Astrocyte (in vitro differentiated cells and primary cell): ENCODE data around the gene TMEM231. TPM values are rescaled to one million over a fixed set of nuclear protein-coding genes. Genes with fewer than 3 reads are reported as not detected.

Experiments used
- DNase-seq: peaks from one replicate; pipeline ENCODE4 v3.0.0-alpha.2; 2010; ENCODE audit warnings: low read depth
- FAIRE-seq: peaks from 2 replicates; lab custom pipeline; 2011; peaks lifted over from hg19 to GRCh38; lab: Jason Lieb, UNC
- H2AFZ ChIP-seq: 2 replicates; pipeline ENCODE4 v1.6.0; 2012; ENCODE audit warnings: low read depth, low read length, inconsistent platforms
- H3K27ac ChIP-seq: 2 replicates; pipeline ENCODE4 v1.5.1; 2011; ENCODE audit warnings: low read depth, low read length, inconsistent platforms
- H3K27me3 ChIP-seq: 2 replicates; pipeline ENCODE4 v1.6.0; 2011; ENCODE audit warnings: low read length, inconsistent platforms; ENCODE audit not compliant: insufficient read depth
- H3K36me3 ChIP-seq: 2 replicates; pipeline ENCODE4 v1.5.1; 2011; ENCODE audit warnings: low read length, inconsistent platforms; ENCODE audit not compliant: insufficient read depth
- H3K4me1 ChIP-seq: 2 replicates; pipeline ENCODE4 v1.5.1; 2011; ENCODE audit warnings: low read length, inconsistent platforms; ENCODE audit not compliant: insufficient read depth
- H3K4me2 ChIP-seq: 2 replicates; pipeline ENCODE4 v1.6.0; 2012; ENCODE audit warnings: low read length, inconsistent platforms
- H3K4me3 ChIP-seq: 2 replicates; pipeline ENCODE4 v1.5.1; 2011; ENCODE audit warnings: low read depth, mild to moderate bottlenecking, low read length, inconsistent platforms; ENCODE audit not compliant: insufficient read depth
- H3K79me2 ChIP-seq: 2 replicates; pipeline ENCODE4 v1.6.0; 2012; ENCODE audit warnings: mild to moderate bottlenecking, low read length, inconsistent platforms; ENCODE audit not compliant: insufficient read depth
- H3K9ac ChIP-seq: 2 replicates; pipeline ENCODE4 v1.6.0; 2012; ENCODE audit warnings: mild to moderate bottlenecking, low read length, inconsistent platforms
- H3K9me3 ChIP-seq: 2 replicates; pipeline ENCODE4 v1.5.1; 2012; ENCODE audit warnings: low read depth, mild to moderate bottlenecking, low read length, inconsistent platforms; ENCODE audit not compliant: insufficient read depth
- H4K20me1 ChIP-seq: 2 replicates; pipeline ENCODE4 v1.6.0; 2012; ENCODE audit warnings: low read length, inconsistent platforms; ENCODE audit not compliant: insufficient read depth
- H3K27ac Mint-ChIP-seq: one replicate; pipeline ENCODE4 v1.8.0; 2021; ENCODE audit warnings: mild to moderate bottlenecking, mixed read lengths; ENCODE audit not compliant: unreplicated experiment
- H3K27me3 Mint-ChIP-seq: one replicate; pipeline ENCODE4 v1.8.0; 2021; ENCODE audit warnings: low read depth, mixed read lengths; ENCODE audit not compliant: unreplicated experiment
- H3K36me3 Mint-ChIP-seq: one replicate; pipeline ENCODE4 v1.8.0; 2021; ENCODE audit warnings: low read depth, mixed read lengths; ENCODE audit not compliant: unreplicated experiment
- H3K4me1 Mint-ChIP-seq: one replicate; pipeline ENCODE4 v1.8.0; 2021; ENCODE audit warnings: low read depth, mixed read lengths; ENCODE audit not compliant: unreplicated experiment
- H3K4me3 Mint-ChIP-seq: one replicate; pipeline ENCODE4 v1.8.0; 2021; ENCODE audit warnings: mild to moderate bottlenecking, moderate library complexity, mixed read lengths; ENCODE audit not compliant: unreplicated experiment
- H3K9me3 Mint-ChIP-seq: one replicate; pipeline ENCODE4 v1.8.0; 2021; ENCODE audit warnings: mild to moderate bottlenecking, mixed read lengths; ENCODE audit not compliant: unreplicated experiment
- CTCF ChIP-seq: IDR thresholded peaks from 2 replicates; pipeline ENCODE4 v1.5.1; 2011; ENCODE audit warnings: low read depth, mild to moderate bottlenecking, inconsistent platforms, low read length, moderate library complexity; ENCODE audit not compliant: insufficient read depth
- EZH2 ChIP-seq: IDR thresholded peaks from 2 replicates; pipeline ENCODE4 v1.6.1; 2012; ENCODE audit warnings: mild to moderate bottlenecking, low read length, inconsistent platforms; ENCODE audit not compliant: insufficient read depth
- total RNA-seq: library from RNA; stranded (reverse); gene quantifications from 2 replicates; pipeline ENCODE4 v1.2.1, GENCODE V29; 2021

TMEM231 gene
- total RNA-seq, 1 donor from 2014 or later, result 10.5 TPM

- Histone ChIP-seq H3K4me1 (peaks cover 6% of the 10 kb centered on the region), H3K4me2 (peak overlapping the region; percentile 97), H3K9me3 (no peaks in the 10 kb centered on the region), H3K9ac (peak overlapping the region; percentile 80), H3K79me2 (peaks cover 5% of the 10 kb centered on the region), H3K27me3 (peaks cover 3% of the 10 kb centered on the region), H4K20me1 (no peaks in the 10 kb centered on the region), H2AFZ (peak overlapping the region; percentile 90), H3K4me3 (peak overlapping the region; percentile 78), H3K36me3 (no peaks in the 10 kb centered on the region), H3K27ac (peak overlapping the region; percentile 65)
- no peaks in the 10 kb centered on the region for H3K36me3 Mint-ChIP-seq
- peak overlapping the region; percentile 0 for H3K27ac Mint-ChIP-seq
- no peaks in the 10 kb centered on the region for H3K9me3 Mint-ChIP-seq
- FAIRE-seq, result no peak
- no peaks in the 10 kb centered on the region for H3K27me3 Mint-ChIP-seq
- no peak for DNase-seq
- peaks cover 4% of the 10 kb centered on the region for H3K4me1 Mint-ChIP-seq
- peak overlapping the region; percentile 94 for H3K4me3 Mint-ChIP-seq
- TF ChIP-seq CTCF, result no peak
- TF ChIP-seq EZH2, result no peak
Observed at GRCh38 chr16:75556431-75556950, 439 bp upstream of the TMEM231 start.

DNA sequence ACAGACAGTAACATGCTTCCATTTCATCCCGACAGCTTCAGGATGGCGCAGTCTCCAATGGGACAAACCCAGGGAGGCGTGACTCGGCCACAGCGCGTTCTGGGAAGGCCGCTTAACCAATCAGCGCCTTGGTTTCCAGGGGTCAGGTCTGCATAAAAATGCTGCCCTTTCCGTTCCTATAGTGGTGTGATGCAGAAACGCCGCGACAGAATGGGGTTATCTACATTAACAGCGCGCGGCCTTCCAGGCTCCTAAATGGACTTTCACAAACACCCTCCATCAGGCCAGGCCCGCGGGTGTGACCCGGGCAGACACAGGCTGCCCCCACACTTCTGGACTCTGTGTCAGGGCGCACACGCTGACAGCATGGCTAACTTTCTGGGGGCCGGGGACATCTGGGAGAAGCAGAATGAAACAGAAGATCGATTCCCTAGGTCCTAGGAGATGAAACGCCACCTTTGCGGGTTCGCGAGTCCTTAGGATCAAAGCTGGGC, 792 bp downstream of the TMEM231 start:
- Histone ChIP-seq H4K20me1 (no peaks in the 10 kb centered on the region), H2AFZ (peak overlapping the region; percentile 90), H3K9me3 (no peaks in the 10 kb centered on the region), H3K4me3 (peak overlapping the region; percentile 78), H3K36me3 (no peaks in the 10 kb centered on the region), H3K79me2 (peaks cover 5% of the 10 kb centered on the region), H3K4me2 (peak overlapping the region; percentile 97), H3K4me1 (peaks cover 5% of the 10 kb centered on the region), H3K9ac (peak overlapping the region; percentile 80), H3K27me3 (no peaks in the 10 kb centered on the region), H3K27ac (peak overlapping the region; percentile 65)
- Mint-ChIP-seq H3K4me3 (peak overlapping the region; percentile 94), H3K27ac (peak overlapping the region; percentile 93), H3K27me3 (no peaks in the 10 kb centered on the region), H3K9me3 (no peaks in the 10 kb centered on the region), H3K36me3 (no peaks in the 10 kb centered on the region), H3K4me1 (peaks cover 4% of the 10 kb centered on the region)
- DNase-seq (peak; percentile 85), FAIRE-seq (no peak)
- TF ChIP-seq EZH2, result no peak
- no peak for TF ChIP-seq CTCF

DNA sequence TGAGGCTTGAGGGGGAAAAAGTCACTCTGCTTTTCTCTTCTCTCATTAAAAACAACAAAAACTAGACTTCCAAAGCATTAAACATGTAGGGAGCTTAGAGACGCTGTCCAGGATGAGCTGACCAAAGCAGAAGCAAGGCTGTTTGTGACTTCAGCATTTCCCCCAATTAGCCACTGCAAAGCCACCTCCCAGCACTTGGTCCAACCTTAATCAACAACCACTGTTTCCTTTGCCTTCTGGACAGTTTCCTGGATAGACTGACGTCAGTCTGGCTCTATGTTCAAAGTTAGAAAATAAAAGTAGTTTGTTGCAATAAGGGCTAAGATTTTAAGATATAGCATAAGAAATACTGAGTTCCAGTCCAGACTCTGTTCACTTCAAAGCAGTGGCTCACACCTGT, 3.1 kb downstream of the TMEM231 start:
- H3K27ac Mint-ChIP-seq, result no peak overlapping the region
- H3K9me3 Mint-ChIP-seq, result no peaks in the 10 kb centered on the region
- no peak overlapping the region for H3K4me2 ChIP-seq
- peaks cover 4% of the 10 kb centered on the region for H3K4me1 ChIP-seq
- no peaks in the 10 kb centered on the region for H3K36me3 Mint-ChIP-seq
- no peaks in the 10 kb centered on the region for H3K27me3 Mint-ChIP-seq
- no peaks in the 10 kb centered on the region for H3K36me3 ChIP-seq
- no peaks in the 10 kb centered on the region for H3K9me3 ChIP-seq
- no peak overlapping the region for H3K4me3 ChIP-seq
- no peaks in the 10 kb centered on the region for H4K20me1 ChIP-seq
- H3K79me2 ChIP-seq, result peaks cover 5% of the 10 kb centered on the region
- no peaks in the 10 kb centered on the region for H3K4me1 Mint-ChIP-seq
- no peak overlapping the region for H3K27ac ChIP-seq
- TF ChIP-seq EZH2, result no peak
- no peak for TF ChIP-seq CTCF
- H3K4me3 Mint-ChIP-seq, result no peak overlapping the region
- H2AFZ ChIP-seq, result no peak overlapping the region
- no peak overlapping the region for H3K9ac ChIP-seq
- DNase-seq (no peak), FAIRE-seq (no peak)
- H3K27me3 ChIP-seq, result no peaks in the 10 kb centered on the region
